Stimulated activated CD4-positive, alpha-beta T cell treated with anti-CD3 and anti-CD28 coated beads, Interleukin-15, amount 100 ng/mL, for 1 hour (primary cell): ENCODE measurements around the gene SATB2.

Experiments
- DNase-seq, 2 donors: peaks; one replicate each; pipeline ENCODE4 v3.0.0-alpha.2; 2020; ENCODE audit warnings: low read depth in 1 of 2, low spot score in 1 of 2

The SATB2 gene

DNA sequence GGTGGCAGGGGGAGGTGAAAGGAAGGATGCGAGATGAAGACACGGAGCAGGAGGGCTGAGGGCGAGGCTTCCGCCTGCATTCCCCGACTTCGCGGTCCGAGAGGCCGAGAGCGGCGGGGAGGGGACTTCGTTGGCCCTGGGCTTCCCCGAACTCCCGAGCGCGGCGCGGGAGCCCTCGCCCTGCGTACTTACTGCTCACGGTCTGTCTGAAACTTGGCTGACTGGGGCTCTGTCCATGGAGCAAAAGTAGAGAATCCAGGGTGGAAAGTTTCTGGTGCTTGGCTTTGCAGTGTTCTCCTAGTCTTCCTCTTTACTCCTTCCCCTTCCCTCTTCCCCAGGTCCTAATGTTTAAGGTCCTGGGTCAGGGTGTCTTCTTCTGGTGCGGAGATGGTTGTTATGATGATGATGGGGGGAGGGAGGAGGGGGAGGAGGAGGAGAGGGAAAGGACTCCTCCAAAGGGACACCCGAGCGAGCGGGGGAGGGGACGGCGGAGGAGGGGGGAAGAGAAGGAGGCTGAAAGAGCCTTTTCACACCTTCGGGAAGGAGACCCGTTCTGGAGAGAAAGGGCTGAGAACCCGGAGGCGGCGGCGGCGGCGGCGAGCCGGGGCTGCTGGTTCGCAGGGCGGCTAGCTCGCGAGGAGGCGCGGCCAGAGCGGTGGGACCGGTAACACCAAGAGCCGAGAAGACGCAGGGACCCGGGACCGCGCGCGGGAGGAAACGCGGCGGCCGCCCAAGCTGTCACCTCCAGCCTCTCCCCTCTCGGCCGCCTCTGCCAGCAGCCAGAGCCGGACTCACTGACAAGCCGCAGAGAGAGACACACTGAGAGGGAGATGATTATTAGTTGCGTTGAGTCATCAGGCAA is at the start of gene SATB2:
TSS of gene SATB2 (minus strand) at position 793 of the 862 bp plus-strand sequence. CDS start 1,902 bp downstream, outside the sequence.
- no peak for DNase-seq

DNA sequence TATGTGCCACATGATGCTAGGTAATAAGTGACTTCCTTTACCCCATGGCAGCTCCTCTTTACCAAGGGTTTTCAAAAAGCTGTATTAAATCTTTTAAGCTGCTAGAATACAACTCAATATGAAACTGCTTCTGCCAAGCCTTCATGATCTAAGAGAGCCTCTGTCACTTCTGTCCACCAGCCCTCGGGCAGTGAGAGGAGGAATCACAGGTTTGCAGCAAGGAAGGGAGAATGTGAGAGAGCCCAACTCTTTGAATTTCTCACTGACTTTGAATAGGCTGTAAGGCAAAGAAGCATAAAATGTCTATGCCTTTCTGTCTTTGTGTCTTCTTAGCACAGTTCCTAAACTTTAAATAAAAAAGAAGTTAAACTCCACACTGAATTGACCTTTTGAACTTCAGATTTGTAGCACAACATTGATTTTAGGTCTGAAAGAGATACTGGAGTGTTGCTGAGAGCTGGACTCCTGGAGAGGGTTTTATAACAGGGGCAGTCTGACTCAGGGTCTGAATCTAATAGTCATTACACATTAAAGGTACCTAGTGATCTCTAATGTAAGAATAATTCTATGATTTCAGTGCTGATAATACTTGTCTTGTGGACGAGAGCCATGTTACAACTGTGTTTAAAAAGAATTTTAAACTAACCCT is 48.1 kb upstream of the SATB2 start:
- DNase-seq: no peak

DNA sequence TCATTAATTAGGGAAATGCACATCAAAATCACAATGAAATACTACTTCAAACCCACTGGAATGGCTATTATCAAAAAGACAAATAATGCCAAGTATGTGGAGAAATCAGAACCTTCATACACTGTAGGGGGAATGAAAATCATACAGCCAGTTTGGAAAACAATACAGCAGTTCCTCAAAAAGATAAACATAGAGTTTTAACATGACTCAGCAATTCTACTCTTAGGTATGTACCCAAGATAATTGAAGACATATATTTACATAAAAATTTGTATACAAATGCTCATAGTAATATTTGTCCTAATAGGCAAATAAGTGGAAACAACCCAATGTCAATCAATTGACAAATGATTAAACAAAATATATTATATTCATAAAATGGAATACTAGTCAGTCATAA is 45.4 kb upstream of the SATB2 start:
- DNase-seq: no peak

DNA sequence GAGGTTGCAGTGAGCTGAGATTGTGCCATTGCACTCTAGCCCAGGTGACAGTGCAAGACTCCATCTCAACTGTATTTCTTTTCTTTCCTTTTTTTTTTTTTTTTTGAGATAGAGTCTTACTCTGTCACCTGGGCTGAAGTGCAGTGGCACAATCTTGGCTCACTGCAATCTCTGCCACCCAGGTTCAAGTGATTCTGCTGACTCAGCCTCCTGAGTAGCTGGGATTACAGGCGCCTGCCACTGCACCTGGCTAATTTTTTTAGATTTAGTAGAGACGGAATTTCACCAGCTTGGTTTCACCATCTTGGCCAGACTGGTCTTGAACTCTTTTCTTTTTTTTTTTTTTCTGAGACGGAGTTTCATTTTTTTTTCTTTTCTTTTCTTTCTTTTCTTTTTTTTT is 41.3 kb upstream of the SATB2 start:
- DNase-seq: no peak

DNA sequence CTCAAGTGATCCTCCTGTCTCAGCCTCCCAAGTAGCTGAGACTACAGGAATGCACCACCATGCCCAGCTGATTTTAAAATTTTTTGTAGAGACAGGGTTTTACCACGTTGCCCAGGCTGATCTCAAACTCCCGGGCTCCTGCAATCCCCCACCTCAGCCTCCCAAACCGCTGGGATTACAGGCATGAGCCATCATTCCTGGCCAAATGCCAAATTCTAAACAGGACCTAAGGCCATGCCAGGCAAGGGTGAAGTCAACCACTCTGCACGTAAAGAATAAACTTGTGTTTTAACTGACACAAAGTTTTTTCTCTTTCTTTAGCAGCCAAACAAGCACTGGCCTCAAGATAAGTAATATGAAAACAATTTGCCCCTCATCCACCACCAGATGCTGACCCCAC is 37.4 kb upstream of the SATB2 start:
- DNase-seq: no peak

DNA sequence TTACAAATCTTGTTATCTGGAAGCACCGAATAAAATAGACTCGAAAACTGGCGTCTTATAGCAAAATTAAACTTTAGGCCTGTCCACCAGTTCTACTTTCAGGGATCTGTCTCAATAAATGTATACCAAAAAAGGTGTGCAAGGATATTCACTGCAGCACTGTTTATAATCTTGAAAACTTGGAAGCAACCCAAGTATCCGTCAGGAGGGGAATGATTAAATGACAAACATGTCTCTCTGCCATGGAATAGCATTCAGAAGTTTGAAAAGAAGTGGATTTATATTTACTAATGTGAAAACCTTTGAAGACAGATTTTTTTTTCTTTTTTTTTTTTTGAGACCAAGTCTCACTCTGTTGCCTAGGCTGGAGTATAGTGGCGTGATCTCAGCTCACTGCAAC is 32.3 kb upstream of the SATB2 start:
- DNase-seq: no peak

DNA sequence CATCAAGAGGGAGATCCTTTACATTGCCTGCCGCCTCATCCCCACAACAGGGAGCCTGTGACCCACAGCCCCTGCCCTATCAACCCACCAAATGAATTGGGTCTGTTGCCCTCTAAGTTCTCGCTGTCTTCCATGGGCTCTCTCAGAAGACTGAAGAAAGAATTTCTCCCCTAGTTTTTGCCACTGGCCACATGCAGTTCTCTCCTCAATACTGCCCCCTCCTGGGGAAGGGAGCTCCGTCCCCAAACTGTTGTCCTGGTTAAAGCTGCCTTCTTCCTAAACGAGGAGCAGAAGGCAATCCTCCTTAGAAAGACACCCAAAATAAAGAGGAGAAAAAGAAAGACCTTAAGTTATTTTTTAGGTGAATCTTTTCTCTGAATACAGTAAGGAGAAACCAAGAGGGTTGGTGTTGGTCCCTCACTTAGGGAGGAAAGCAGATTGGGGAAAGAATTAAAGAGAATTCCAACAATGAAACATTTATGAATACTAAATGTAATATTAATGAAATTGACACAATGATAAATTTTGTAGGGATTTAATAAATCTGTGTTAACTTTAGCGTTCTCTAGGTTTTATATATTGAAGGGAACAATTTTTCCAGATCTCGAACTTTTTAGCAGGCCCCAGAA is 31.1 kb upstream of the SATB2 start:
- no peak for DNase-seq

DNA sequence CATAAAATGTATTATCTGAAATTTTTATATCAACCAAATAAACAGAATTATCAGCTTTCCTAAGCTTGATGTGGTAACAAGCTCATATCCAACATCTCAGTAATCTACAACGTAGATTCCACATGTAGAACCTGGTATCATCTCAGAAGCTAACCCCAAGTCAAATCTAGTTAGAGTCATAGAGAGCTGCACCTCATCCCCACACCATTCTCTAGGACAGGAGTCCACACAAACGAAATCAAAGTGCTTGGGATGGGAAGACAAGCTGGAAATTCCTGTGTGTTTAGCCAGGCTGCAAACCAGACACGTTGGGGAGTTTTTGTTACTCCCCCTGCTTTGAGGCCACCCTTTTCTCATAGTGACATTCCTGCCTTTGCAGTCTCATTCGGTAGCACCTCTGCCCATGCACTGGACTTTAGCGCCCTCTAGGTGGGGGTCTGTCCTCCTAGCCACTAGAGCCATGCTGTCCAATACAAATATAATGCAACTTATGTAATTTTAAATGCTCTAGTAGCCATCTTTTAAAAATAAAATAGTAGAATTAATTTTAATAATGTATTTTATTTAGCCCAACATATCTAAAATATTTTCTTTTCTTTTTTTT is 28.1 kb upstream of the SATB2 start:
- DNase-seq: no peak

DNA sequence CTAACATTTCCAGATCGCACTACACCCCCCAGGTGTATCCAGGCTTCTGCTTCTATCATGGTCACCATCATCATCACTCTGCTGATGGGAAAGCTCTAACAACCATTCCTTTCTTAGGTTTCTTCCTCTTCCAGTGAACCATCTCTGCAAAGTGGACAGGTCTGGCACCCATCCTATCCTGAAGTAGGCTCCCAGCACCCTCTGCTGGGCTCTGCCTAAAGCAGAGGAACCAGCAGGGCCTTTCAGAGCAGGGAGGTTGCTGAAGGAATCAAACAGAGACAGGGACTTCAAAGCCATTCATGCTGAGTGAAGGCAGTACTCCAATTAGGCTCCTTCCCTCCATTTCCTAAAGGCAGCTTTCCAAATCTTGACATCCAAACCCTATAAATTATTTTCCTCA is 27.2 kb upstream of the SATB2 start:
- DNase-seq: no peak

DNA sequence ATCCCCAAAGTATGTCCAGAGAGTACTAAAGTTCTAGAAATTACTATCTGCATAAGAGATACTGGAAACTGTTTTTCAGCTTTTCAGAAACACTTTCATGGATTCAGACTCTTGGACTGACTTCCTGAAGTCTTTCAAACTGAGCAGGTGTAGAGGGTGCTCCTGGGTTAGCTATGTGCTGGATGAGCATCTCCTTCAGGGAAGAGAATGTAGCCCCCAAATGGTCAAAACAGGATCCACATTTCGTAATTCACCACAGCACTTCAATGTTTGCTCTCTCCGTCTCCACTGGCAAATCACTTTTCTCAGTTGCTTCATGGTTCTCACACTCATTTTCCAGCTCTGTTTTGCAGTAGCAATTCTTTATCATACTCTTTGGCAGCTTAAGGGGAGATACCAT is 23.2 kb upstream of the SATB2 start:
- DNase-seq: no peak

DNA sequence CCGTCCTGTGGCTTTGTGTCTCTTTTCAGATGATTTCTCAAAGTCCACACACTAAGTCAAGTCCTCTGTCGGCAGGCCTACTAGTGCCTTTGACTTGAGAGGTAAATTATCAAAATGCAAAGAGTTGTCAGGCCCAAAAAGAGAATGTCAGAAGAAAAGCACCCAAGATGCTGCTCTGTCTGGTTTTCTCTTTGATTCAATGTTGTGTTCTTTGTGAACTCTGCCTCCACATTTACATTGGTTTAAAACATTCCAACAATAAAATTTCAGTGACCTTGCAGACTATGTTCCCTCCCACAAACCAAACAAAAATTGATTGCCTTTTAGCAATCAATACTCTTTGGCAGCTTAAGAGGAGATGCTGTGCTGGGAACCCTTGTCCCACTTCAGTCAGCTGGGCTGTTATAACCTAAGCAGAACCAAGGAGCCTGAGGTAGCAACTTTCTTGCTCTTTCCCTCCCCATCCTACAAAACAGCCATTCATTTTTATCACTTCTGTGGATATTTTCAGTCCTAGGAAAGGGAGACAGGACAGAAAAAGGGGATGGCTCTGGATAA is 19.6 kb upstream of the SATB2 start:
- no peak for DNase-seq

DNA sequence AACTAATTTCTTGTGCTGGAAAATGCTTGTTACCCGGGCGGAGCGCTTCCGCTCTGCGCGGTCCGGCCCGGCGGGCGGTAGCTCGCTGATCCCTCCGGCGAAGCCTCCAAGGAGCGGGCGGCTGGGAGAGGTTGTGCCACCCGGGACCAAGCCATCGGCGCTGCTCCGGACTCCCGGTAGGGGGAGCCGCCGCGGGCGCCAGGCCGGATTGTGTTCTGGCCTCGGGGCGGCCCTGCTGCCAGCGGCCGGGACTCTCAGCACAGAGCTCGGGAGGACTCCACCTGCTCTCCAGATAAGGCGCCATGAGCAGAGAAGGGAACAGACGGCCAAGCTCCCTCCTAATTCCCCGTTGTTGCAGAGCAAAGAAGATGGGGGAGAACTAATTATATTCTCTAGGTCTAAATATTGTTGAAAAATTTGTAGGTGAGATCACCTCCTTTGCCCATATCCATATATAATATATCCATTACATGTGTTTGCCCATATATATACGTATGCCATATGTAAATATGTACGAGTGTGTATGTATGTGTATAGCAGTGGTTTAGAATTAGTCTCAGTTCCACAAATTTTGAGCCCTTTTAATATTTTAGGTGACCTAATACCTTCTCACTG is 13.8 kb upstream of the SATB2 start:
- no peak for DNase-seq

DNA sequence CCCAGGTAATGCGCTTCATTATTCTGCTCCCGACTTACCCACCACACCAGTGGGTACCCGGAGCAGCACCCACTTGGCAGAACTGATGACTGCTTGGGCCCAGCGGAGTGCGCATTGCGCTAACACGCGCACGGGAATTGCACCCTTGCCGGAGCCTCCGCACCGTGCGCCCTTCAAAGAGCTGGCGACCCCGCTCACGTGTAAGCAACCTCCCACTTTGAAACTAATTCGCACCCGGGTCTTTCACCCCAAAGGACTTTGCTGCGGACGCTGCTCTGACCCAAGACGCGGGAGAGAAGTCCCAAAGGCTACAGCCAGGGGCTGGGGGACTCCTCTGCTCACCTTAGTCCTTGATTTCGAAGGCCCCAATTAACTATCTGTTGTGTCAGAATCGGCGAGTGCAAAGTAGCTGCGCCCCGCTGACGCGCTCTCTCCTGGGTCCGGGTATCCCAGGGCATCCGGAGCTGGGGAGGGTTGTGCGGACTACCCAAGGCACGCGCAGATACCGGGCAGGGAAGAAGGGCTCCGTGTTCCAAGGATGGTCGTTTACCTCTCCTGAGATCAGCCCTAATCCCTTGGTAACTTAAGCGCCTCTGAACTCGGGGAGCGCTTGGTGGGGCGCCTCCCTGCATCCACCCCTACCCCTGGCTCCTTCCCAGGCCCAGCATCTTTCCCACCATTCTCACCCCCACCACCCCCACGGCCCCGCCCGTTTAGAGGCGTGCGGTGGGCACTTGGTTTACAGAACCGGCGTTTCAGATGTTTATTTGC is 13.1 kb upstream of the SATB2 start:
- no peak for DNase-seq

DNA sequence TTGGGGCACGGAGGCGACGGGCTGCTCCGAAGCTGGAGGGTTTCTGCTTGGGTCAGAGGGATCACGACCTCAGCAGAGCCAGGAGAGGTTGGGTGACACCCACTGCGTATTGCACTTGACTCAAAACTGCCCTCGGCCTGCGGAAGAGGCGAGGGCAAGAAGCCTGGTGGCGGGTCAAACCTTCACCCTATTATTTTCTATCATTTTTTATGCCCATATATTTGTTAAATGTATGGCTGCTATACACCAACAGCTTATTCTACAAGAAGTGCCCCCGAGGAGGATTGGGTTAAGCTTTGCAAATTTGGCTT is 12.6 kb upstream of the SATB2 start:
- no peak for DNase-seq

DNA sequence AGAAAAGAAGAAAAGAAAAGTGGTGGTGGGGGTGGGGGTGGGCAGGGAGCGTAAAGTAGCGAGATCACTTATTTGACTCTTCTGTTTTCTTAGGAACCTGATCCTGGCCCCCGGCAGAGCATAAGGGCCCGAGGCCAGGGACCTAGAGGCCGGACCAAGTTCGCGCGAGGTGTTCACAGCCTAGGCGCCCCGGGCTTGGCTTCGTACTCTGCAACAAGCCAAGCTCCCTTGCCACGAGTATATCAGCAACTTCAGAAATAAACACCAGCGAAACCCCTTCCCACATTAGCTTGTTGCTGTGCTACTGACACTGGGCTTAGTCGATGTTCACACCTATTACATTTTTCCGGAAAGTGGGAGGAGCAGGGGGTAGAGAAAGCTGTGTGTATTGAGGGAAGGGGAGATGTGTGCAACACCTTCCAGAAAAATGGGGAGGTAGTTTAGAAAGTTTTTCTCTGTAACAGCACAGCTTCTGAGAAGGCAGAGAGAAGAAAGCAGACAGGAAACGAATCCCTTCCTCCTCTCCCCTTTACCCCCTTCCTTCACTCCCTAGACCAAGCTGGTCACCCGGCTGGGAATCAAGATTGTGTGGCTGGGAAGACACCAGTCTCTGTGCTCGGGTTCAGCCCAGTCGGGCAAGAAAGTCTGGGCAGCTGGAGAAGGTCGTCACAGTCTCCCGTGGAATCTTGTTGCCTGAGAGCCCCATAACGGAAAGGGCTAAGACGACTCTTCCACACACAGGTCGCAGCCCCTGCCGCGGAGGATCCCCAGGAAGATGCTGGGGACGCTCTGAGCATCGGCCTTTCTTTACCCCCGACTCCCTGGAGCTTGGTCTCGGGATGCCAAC is 12.0 kb upstream of the SATB2 start:
- DNase-seq: no peak

DNA sequence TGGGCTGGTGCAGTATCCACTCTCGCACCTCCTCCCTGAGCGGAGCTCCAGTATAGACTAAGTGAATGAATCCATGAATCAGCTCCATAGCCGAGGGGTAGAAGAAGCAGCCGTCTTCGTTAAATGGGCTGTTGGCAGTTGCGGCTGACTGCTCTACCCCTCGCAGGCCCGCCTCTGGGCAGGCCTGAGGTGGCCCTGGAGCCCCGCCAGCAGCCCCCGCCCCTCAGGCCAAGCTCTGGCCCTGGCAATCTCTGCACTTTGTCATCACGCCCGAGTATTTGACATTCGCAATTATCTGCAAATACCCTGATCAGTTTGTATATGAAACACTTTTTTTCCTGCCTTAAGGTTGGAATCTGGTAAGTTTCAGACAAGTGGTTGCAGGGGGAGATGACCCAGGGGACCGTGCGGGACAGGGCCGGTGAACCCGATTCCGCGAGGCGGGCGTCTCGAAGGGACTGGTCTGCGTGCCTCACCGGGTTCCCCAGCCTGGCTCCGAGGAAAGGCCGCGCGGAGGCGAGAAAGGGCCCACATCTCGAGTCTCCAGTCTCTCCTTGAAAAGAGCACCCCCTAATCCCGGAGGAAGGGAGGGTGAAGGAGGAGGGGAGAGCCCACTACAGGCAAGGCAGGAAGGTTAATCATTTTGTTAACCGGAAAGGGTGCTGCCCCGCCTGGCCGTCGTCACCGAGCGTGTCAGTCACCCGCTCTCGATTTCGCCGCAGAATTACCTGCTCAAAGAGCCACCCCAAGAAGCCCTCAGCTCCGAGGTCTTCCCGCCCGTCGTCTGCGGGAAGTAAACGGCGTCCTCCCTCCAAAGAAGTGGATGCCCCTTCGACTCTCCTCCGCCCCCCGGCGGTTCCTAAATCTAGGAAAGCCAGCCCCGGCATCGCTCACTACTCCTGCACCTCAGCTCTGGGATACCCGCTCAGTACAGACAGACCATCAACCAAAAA is 11.1 kb upstream of the SATB2 start:
- no peak for DNase-seq

DNA sequence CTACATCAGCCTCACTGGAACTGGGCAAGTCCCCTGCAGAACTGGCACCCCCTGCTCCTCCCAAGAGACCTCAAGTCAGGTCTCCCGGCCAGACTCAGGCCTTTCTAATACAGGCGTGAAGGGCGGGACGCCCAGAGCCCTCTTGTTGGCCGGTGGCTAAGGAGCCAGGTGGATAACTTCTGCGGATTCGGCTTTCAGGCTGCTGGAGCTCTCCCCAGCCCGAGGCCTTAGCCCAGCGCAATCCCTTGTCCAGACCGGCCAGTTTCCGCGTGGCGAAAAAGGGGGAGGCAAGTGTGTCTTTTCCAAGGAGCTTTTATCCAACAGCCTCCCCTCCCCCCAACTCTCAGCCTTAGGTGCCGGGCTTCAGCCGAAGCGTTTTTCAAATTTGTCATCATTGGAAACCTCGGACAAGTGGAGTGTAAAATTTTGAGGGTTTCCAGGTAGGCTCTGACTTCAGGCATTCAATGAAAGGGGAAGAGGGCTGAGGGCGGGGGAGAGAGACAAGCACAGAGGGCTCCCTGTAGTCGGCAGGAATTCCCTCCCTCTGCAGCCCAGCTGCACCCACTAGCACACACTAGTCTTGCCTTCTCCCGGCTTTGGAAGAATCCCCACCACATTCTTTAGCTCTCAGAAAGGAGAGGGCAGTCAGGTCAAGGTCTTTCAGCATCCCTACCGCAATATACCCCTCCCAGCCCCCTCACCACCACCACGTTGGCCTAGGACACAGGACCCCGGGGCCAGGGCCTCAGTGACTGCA is 9.5 kb upstream of the SATB2 start:
- DNase-seq: no peak

DNA sequence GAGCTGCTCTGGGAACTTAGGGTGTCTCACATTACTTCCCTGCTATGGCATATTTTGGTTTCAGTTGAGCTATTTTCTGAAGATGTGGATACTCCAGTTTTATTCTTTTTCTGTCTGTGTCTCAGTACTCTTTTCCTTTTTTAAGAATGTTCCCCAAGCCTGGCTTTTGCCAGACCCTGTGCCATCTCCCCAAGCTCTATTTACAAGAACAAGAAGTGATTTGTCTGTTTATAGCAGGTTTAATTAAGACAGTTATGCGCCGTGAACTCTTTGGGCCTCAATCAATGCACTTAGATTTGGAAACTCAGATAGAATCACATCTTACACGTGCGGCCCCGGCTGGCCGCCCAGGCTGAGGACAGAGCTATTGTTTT is 8.9 kb upstream of the SATB2 start:
- no peak for DNase-seq
